Thyroid gland (tissue), 4 donors: ENCODE results near the gene METTL25B.

ENCODE experiments used
- CTCF ChIP-seq, 6 experiments: fragments of 200-600 bp in 3 of 6; fragments of 450-650 bp in 3 of 6; sonication (generic) in 3 of 6; IDR thresholded peaks; one replicate each; pipeline ENCODE4 v1.5.1; 2016 to 2019; ENCODE audit warnings: antibody characterized with exemption in 6 of 6, mild to moderate bottlenecking in 2 of 6, inconsistent platforms in 1 of 6, moderate library complexity in 1 of 6
- POLR2A ChIP-seq, 2 donors: fragments of 450-650 bp; IDR thresholded peaks; one replicate each; pipeline ENCODE4 v1.6.1; 2017; ENCODE audit warnings: antibody characterized with exemption in 2 of 2, mild to moderate bottlenecking in 2 of 2, moderate library complexity in 1 of 2

GRCh38 chr1:156704166-156704711 lies 24.0 kb upstream of the METTL25B start:
- no peak for TF ChIP-seq CTCF (IDR thresholded peaks at IDR 0.05)
- no peak for TF ChIP-seq POLR2A (IDR thresholded peaks at IDR 0.05)
